Measurements from ENCODE around the gene SIRT2. TPM values are rescaled to one million over a fixed set of nuclear protein-coding genes. Genes with fewer than 3 reads are reported as not detected.
A peak's percentile ranks its signal among the peaks of the same experiment; 100 is the strongest.

The SIRT2 gene
- total and polyA plus RNA-seq, 2 of the 13 experiments (the other 11 are each of a cell fraction or from before 2014, with no cell fraction given): 22.3 to 26.1 TPM

DNA sequence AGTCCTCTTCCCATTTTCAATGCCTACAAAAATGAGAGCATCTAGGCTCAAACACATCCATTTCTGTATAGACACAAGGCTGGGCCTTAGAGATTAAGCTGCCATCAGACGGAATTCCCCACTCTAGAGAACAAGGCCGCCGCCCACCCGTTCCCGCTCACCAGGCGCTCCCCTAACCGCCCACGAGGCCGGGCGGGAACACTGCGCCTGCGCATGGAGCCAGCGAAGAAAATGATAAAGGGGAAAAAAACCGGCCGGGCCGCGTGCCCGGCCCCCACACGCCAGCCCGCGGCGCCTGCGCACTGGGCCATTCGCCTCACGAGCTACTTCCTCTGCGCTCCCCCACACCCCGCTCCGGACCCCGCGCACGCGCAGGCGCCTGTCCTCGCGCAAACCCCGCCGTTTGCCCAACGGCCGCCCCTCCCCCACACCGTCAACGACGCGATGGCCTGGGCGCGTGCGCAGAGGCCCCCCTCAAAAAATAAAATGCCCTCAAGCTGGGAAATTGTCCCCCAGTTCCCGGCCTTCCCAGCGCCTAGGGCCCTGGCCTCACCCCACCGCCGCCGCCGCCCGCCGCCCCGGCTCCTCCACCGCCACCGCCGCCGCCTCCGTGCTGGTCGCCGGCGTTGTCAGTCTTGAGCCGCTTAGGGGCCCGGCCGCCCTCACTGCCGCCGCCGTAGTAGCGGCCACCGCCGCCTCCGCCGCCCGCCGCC, 50.1 kb downstream of the SIRT2 start (continued):
- TF ChIP-seq NFYB (CRISPR knock-in tag; IDR thresholded peaks at IDR 0.05) (0 out of 2 replicates have a peak, but pooled peaks have one; percentile 36), STAT5B (CRISPR knock-in tag; IDR thresholded peaks at IDR 0.05) (no peak), MBD4 (IDR thresholded peaks at IDR 0.05; ENCODE audit: borderline replicate concordance, low read length) (no peak), NR0B2 (CRISPR knock-in tag; IDR thresholded peaks at IDR 0.05) (0 out of 2 replicates have a peak, but pooled peaks have one; percentile 50), DNMT3B (CRISPR knock-in tag; conservative IDR thresholded peaks at IDR 0.05) (no peak), KDM4B (CRISPR knock-in tag; IDR thresholded peaks at IDR 0.05) (no peak), GLI4 (CRISPR knock-in tag; IDR thresholded peaks at IDR 0.05; ENCODE audit: borderline replicate concordance) (peak; percentile 65; the same call in 1 of the 2 replicates), BRF2 (CRISPR knock-in tag; IDR thresholded peaks at IDR 0.05) (no peak), ZSCAN31 (CRISPR knock-in tag; IDR thresholded peaks at IDR 0.05; ENCODE audit: low read depth) (no peak; the same call in 1 of the 2 replicates), ZNF788 (CRISPR knock-in tag; IDR thresholded peaks at IDR 0.05; ENCODE audit: borderline replicate concordance) (no peak; the same call in 1 of the 2 replicates), ZMAT5 (CRISPR knock-in tag; IDR thresholded peaks at IDR 0.05; ENCODE audit: borderline replicate concordance, low read depth) (no peak), SOX6 (IDR thresholded peaks at IDR 0.05) (no peak), SOX6 (CRISPR knock-in tag; IDR thresholded peaks at IDR 0.05) (no peak; the same call in 1 of the 2 replicates), HOXA3 (CRISPR knock-in tag; IDR thresholded peaks at IDR 0.05) (no peak), ZNF782 (CRISPR knock-in tag; IDR thresholded peaks at IDR 0.05; ENCODE audit: borderline replicate concordance) (no peak), ZNF317 (CRISPR knock-in tag; IDR thresholded peaks at IDR 0.05) (no peak), ZNF670 (CRISPR knock-in tag; IDR thresholded peaks at IDR 0.05; ENCODE audit: borderline replicate concordance) (peak; percentile 91; the same call in 1 of the 2 replicates), ZNF20 (CRISPR knock-in tag; IDR thresholded peaks at IDR 0.05) (no peak)
- TF ChIP-seq, protein P1, sequence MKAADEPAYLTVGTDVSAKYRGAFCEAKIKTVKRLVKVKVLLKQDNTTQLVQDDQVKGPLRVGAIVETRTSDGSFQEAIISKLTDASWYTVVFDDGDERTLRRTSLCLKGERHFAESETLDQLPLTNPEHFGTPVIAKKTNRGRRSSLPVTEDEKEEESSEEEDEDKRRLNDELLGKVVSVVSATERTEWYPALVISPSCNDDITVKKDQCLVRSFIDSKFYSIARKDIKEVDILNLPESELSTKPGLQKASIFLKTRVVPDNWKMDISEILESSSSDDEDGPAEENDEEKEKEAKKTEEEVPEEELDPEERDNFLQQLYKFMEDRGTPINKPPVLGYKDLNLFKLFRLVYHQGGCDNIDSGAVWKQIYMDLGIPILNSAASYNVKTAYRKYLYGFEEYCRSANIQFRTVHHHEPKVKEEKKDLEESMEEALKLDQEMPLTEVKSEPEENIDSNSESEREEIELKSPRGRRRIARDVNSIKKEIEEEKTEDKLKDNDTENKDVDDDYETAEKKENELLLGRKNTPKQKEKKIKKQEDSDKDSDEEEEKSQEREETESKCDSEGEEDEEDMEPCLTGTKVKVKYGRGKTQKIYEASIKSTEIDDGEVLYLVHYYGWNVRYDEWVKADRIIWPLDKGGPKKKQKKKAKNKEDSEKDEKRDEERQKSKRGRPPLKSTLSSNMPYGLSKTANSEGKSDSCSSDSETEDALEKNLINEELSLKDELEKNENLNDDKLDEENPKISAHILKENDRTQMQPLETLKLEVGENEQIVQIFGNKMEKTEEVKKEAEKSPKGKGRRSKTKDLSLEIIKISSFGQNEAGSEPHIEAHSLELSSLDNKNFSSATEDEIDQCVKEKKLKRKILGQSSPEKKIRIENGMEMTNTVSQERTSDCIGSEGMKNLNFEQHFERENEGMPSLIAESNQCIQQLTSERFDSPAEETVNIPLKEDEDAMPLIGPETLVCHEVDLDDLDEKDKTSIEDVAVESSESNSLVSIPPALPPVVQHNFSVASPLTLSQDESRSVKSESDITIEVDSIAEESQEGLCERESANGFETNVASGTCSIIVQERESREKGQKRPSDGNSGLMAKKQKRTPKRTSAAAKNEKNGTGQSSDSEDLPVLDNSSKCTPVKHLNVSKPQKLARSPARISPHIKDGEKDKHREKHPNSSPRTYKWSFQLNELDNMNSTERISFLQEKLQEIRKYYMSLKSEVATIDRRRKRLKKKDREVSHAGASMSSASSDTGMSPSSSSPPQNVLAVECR (CRISPR knock-in tag; IDR thresholded peaks at IDR 0.05; ENCODE audit: borderline replicate concordance): peak; percentile 50; the same call in 1 of the 2 replicates
- TF ChIP-seq, protein P2, sequence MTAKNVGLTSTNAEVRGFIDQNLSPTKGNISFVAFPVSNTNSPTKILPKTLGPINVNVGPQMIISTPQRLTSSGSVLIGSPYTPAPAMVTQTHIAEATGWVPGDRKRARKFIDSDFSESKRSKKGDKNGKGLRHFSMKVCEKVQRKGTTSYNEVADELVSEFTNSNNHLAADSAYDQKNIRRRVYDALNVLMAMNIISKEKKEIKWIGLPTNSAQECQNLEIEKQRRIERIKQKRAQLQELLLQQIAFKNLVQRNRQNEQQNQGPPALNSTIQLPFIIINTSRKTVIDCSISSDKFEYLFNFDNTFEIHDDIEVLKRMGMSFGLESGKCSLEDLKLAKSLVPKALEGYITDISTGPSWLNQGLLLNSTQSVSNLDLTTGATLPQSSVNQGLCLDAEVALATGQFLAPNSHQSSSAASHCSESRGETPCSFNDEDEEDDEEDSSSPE (CRISPR knock-in tag; IDR thresholded peaks at IDR 0.05): peak; percentile 89
- TF ChIP-seq, protein P3, sequence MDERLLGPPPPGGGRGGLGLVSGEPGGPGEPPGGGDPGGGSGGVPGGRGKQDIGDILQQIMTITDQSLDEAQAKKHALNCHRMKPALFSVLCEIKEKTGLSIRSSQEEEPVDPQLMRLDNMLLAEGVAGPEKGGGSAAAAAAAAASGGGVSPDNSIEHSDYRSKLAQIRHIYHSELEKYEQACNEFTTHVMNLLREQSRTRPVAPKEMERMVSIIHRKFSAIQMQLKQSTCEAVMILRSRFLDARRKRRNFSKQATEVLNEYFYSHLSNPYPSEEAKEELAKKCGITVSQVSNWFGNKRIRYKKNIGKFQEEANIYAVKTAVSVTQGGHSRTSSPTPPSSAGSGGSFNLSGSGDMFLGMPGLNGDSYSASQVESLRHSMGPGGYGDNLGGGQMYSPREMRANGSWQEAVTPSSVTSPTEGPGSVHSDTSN (CRISPR knock-in tag; IDR thresholded peaks at IDR 0.05): no peak

Measured in HepG2 (cell line).